IMR-90 (cell line): Measurements from ENCODE around the gene PDE4B. TPM values are rescaled to one million over a fixed set of nuclear protein-coding genes. Genes with fewer than 3 reads are reported as not detected.

Experiments
- ATAC-seq: fragments of 200-7000 bp; cut with Tn5 transposase; 2 replicates; pipeline ENCODE4 v1.9.1; 2020; ENCODE audit warnings: low read depth, mild to moderate bottlenecking, moderate library complexity
- BruUV-seq: library from RNA; stranded (reverse); fragments of 400-500 nt; replicated peaks from 2 replicates; lab custom pipeline; 2021; lab: Mats Ljungman, UMichigan
- CTCF ChIA-PET: fragments of 300-600 bp; formaldehyde crosslinking; extraction: SDS; loops from one replicate; lab custom pipeline; 2021; ENCODE audit warnings: antibody characterized with exemption; lab: Yijun Ruan, JAX
- POLR2A ChIA-PET: fragments of 300-600 bp; sonication (Branson Sonifier 250); formaldehyde crosslinking; loops from one replicate; lab custom pipeline; 2022; ENCODE audit warnings: antibody characterized with exemption; ENCODE audit not compliant: unreplicated experiment; lab: Charles Lee
- DNase-seq: peaks from one replicate; pipeline ENCODE4 v3.0.0; 2013
- H2AFZ ChIP-seq: replicated peaks from 2 replicates; pipeline ENCODE3; 2013; ENCODE audit warnings: low read length, mild to moderate bottlenecking; ENCODE audit not compliant: poor library complexity
- H2AK5ac ChIP-seq: 2 replicates; pipeline ENCODE4 v1.6.1; 2013; ENCODE audit warnings: low read depth, low read length, inconsistent platforms
- H2AK9ac ChIP-seq: replicated peaks from 2 replicates; pipeline ENCODE3; 2013; ENCODE audit warnings: mild to moderate bottlenecking, low read depth, low read length, moderate library complexity; ENCODE audit not compliant: poor library complexity
- H2BK120ac ChIP-seq: 2 replicates; pipeline ENCODE4 v1.6.1; 2013; ENCODE audit warnings: low read depth, low read length, inconsistent platforms
- H2BK15ac ChIP-seq: 3 replicates; pipeline ENCODE4 v1.6.1; 2013; ENCODE audit warnings: low read depth, low read length, inconsistent platforms
- H2BK20ac ChIP-seq: 2 replicates; pipeline ENCODE4 v1.6.1; 2013; ENCODE audit warnings: low read depth, mild to moderate bottlenecking, inconsistent platforms, low read length, moderate library complexity
- H2BK5ac ChIP-seq: 2 replicates; pipeline ENCODE4 v1.6.1; 2013; ENCODE audit warnings: mild to moderate bottlenecking, low read depth, low read length, inconsistent platforms; ENCODE audit not compliant: poor library complexity, severe bottlenecking
- H3K14ac ChIP-seq: replicated peaks from 2 replicates; pipeline ENCODE4 v1.6.1; 2013; ENCODE audit warnings: low read depth, low read length, inconsistent platforms
- H3K18ac ChIP-seq: 2 replicates; pipeline ENCODE4 v1.6.1; 2013; ENCODE audit warnings: low read depth, low read length, control low read depth
- H3K23ac ChIP-seq: 2 replicates; pipeline ENCODE4 v1.6.1; 2013; ENCODE audit warnings: low read depth, low read length, inconsistent platforms
- H3K27ac ChIP-seq: 2 replicates; pipeline ENCODE4 v1.5.1; 2013; ENCODE audit warnings: mild to moderate bottlenecking, control low read depth, low read length; ENCODE audit not compliant: insufficient read depth
- H3K27me3 ChIP-seq: 2 replicates; pipeline ENCODE4 v1.6.1; 2013; ENCODE audit warnings: low read length; ENCODE audit not compliant: control insufficient read depth, insufficient read depth
- H3K36me3 ChIP-seq: 2 replicates; pipeline ENCODE4 v1.6.1; 2013; ENCODE audit warnings: low read length, mixed read lengths; ENCODE audit not compliant: control insufficient read depth, insufficient read depth
- H3K4ac ChIP-seq: 2 replicates; pipeline ENCODE4 v1.6.1; 2013; ENCODE audit warnings: low read depth, low read length, inconsistent platforms
- H3K4me1 ChIP-seq: 2 replicates; pipeline ENCODE4 v1.6.1; 2013; ENCODE audit warnings: low read length, mixed read lengths; ENCODE audit not compliant: control insufficient read depth, insufficient read depth
- H3K4me2 ChIP-seq: 2 replicates; pipeline ENCODE4 v1.6.1; 2013; ENCODE audit warnings: low read depth, mild to moderate bottlenecking, control low read depth, low read length, moderate library complexity
- H3K4me3 ChIP-seq: 2 replicates; pipeline ENCODE4 v1.5.1; 2013; ENCODE audit warnings: low read depth, mild to moderate bottlenecking, control low read depth, low read length, moderate library complexity; ENCODE audit not compliant: insufficient read depth
- H3K56ac ChIP-seq: 2 replicates; pipeline ENCODE4 v1.6.1; 2013; ENCODE audit warnings: low read length, inconsistent platforms; ENCODE audit not compliant: insufficient read depth; ENCODE audit errors: extremely low read depth
- H3K79me1 ChIP-seq, 2 experiments: 2 replicates each; pipeline ENCODE4 v1.6.1; 2013; ENCODE audit warnings: low read length in 2 of 2, inconsistent platforms in 1 of 2, low read depth in 1 of 2
- H3K9ac ChIP-seq: 2 replicates; pipeline ENCODE4 v1.6.1; 2013; ENCODE audit warnings: low read depth, low read length, control low read depth
- H3K9me1 ChIP-seq: 2 replicates; pipeline ENCODE4 v1.6.1; 2013; ENCODE audit warnings: low read length, inconsistent platforms; ENCODE audit not compliant: insufficient read depth
- H3K9me3 ChIP-seq: 2 replicates; pipeline ENCODE4 v1.6.1; 2013; ENCODE audit warnings: low read length; ENCODE audit not compliant: control insufficient read depth, insufficient read depth
- H4K20me1 ChIP-seq: 2 replicates; pipeline ENCODE4 v1.6.1; 2013; ENCODE audit warnings: low read length, inconsistent platforms; ENCODE audit not compliant: insufficient read depth
- H4K5ac ChIP-seq: 2 replicates; pipeline ENCODE4 v1.6.1; 2013; ENCODE audit warnings: mild to moderate bottlenecking, low read depth, low read length, control low read depth
- H4K8ac ChIP-seq, 2 experiments: 2 replicates each; pipeline ENCODE4 v1.6.1; 2013; ENCODE audit warnings: low read depth in 2 of 2, low read length in 2 of 2, control low read depth in 1 of 2, inconsistent platforms in 1 of 2
- H4K91ac ChIP-seq: 2 replicates; pipeline ENCODE4 v1.6.1; 2013; ENCODE audit warnings: low read depth, low read length, inconsistent platforms; ENCODE audit not compliant: insufficient read depth
- CEBPB ChIP-seq: IDR thresholded peaks from 2 replicates; pipeline ENCODE4 v1.6.1; 2012; ENCODE audit warnings: low read depth, low read length, improper control_type of control experiment
- CTCF ChIP-seq: conservative IDR thresholded peaks from 2 replicates; pipeline ENCODE4 v1.5.1; 2012; ENCODE audit warnings: mild to moderate bottlenecking, low read depth, low read length, improper control_type of control experiment
- ELK1 ChIP-seq: fragments of 150-350 bp; IDR thresholded peaks from 2 replicates; pipeline ENCODE4 v1.6.1; 2016; ENCODE audit warnings: low read depth, mild to moderate bottlenecking, low read length, moderate library complexity, borderline replicate concordance
- FOS ChIP-seq: fragments of 150-350 bp; IDR thresholded peaks from 2 replicates; pipeline ENCODE4 v1.6.1; 2016; ENCODE audit warnings: low read depth, low read length
- MAZ ChIP-seq: IDR thresholded peaks from 2 replicates; pipeline ENCODE4 v1.6.1; 2012; ENCODE audit warnings: low read depth, mild to moderate bottlenecking, low read length, improper control_type of control experiment, moderate library complexity, borderline replicate concordance
- NFE2L2 ChIP-seq: fragments of 150-350 bp; IDR thresholded peaks from 2 replicates; pipeline ENCODE4 v1.6.1; 2016; ENCODE audit warnings: low read depth, mild to moderate bottlenecking, low read length
- POLR2A ChIP-seq: IDR thresholded peaks from 2 replicates; pipeline ENCODE4 v1.6.1; 2012; ENCODE audit warnings: mild to moderate bottlenecking, low read depth, low read length
- RAD21 ChIP-seq: IDR thresholded peaks from 2 replicates; pipeline ENCODE4 v1.6.1; 2012; ENCODE audit warnings: low read length, improper control_type of control experiment
- RCOR1 ChIP-seq: IDR thresholded peaks from 2 replicates; pipeline ENCODE4 v1.6.1; 2012; ENCODE audit warnings: mild to moderate bottlenecking, low read length, improper control_type of control experiment; ENCODE audit not compliant: insufficient replicate concordance
- SMC3 ChIP-seq: fragments of 150-350 bp; IDR thresholded peaks from 2 replicates; pipeline ENCODE4 v1.6.1; 2016; ENCODE audit warnings: low read depth, mild to moderate bottlenecking, antibody characterized with exemption, low read length, moderate library complexity
- USF2 ChIP-seq: fragments of 150-350 bp; IDR thresholded peaks from 2 replicates; pipeline ENCODE4 v1.6.1; 2017; ENCODE audit warnings: mild to moderate bottlenecking, antibody characterized with exemption, low read length, low read depth
- WGBS, 2 experiments: methylation state at CpG; one replicate each; pipeline versions ENCODE4 v1.1.5 to v1.1.7; 2013; ENCODE audit warnings: missing lambda C conversion rate in 2 of 2; ENCODE audit not compliant: insufficient read length in 1 of 2; ENCODE audit errors: extremely low coverage in 2 of 2; 5-methylcytosine and 5-hydroxymethylcytosine counted together
- dilution Hi-C: fragments of 300-500 bp; cut with HindIII; formaldehyde crosslinking; loops from one replicate; pipeline ENCODE4 v1.14.3; 2018; ENCODE audit warnings: low sequenced_read_pairs; ENCODE audit not compliant: unreplicated experiment
- in situ Hi-C: fragments of 300-500 bp; cut with MboI; formaldehyde crosslinking; loops from 3 replicates; pipeline ENCODE4 v1.14.3; 2019; ENCODE audit warnings: low sequenced_read_pairs, inconsistent platforms, mixed read lengths
- intact Hi-C: fragments of 100-400 bp; cut with micrococcal nuclease; formaldehyde crosslinking; loops from 2 replicates; pipeline ENCODE4 v1.10.0; 2022
- polyA plus RNA-seq, 3 experiments: library from polyadenylated mRNA; depleted of rRNA; stranded (reverse); fragments of >200 nt; gene quantifications; 2 replicates each; pipeline ENCODE4 v1.2.3, GENCODE V29; 2012; ENCODE audit warnings: low replicate concordance in 1 of 3
- total RNA-seq: library from RNA; depleted of rRNA; stranded (reverse); fragments of >200 nt; gene quantifications from 2 replicates; pipeline ENCODE4 v1.2.3, GENCODE V29; 2012

The PDE4B gene
- total and polyA plus RNA-seq, 2 of the 4 experiments (the other 2 are of a cell fraction): 5.8 to 21.3 TPM

- no peaks in the 10 kb centered on the region for H3K9me3 ChIP-seq
- H2AK5ac ChIP-seq: no peak overlapping the region
- H3K9ac ChIP-seq: no peak overlapping the region
- in situ Hi-C loops (no loop called here), dilution Hi-C loops (no loop called here), intact Hi-C loops (no loop called here)
- no peak overlapping the region for H2BK20ac ChIP-seq
- no peak overlapping the region for H2AK9ac ChIP-seq
- ChIA-PET POLR2A (no interaction called here), CTCF (no interaction called here)
- H3K14ac ChIP-seq: no peak overlapping the region
- H4K20me1 ChIP-seq: no peaks in the 10 kb centered on the region
- H2BK120ac ChIP-seq: no peak overlapping the region
- no peak overlapping the region for H3K18ac ChIP-seq
- DNase-seq (no peak), ATAC-seq (no peak)
- H3K79me1 ChIP-seq: no peaks in the 10 kb centered on the region
- no peak overlapping the region for H3K23ac ChIP-seq
- no peak overlapping the region for H2AFZ ChIP-seq
- no peak overlapping the region for H3K4me2 ChIP-seq
- no peak overlapping the region for H4K91ac ChIP-seq
- TF ChIP-seq USF2 (no peak), CTCF (no peak), SMC3 (no peak), ELK1 (no peak), RCOR1 (no peak), FOS (no peak), NFE2L2 (no peak), RAD21 (no peak), POLR2A (no peak), CEBPB (no peak), MAZ (no peak)
- no peak overlapping the region for H2BK5ac ChIP-seq
- BruUV-seq: no TSS peak
- H3K36me3 ChIP-seq: no peaks in the 10 kb centered on the region
- no peak overlapping the region for H3K4me3 ChIP-seq
- no peak overlapping the region for H3K56ac ChIP-seq
- no peaks in the 10 kb centered on the region for H3K4me1 ChIP-seq
- no peak overlapping the region for H4K8ac ChIP-seq
- no peak overlapping the region for H3K4ac ChIP-seq
- H4K5ac ChIP-seq: no peak overlapping the region
- no peak overlapping the region for H2BK15ac ChIP-seq
- no peak overlapping the region for H3K27ac ChIP-seq
- no peaks in the 10 kb centered on the region for H3K9me1 ChIP-seq
- WGBS, 2 experiments: no CpG with 5 or more reads among the region's 2 CpGs
- no peaks in the 10 kb centered on the region; the same call in 1 of the 2 replicates for H3K27me3 ChIP-seq
Measured at GRCh38 chr1:66058558-66058957, 265.9 kb downstream of the PDE4B start.
